ENCODE results near the gene SLC22A7.

SLC22A7 gene

DNA sequence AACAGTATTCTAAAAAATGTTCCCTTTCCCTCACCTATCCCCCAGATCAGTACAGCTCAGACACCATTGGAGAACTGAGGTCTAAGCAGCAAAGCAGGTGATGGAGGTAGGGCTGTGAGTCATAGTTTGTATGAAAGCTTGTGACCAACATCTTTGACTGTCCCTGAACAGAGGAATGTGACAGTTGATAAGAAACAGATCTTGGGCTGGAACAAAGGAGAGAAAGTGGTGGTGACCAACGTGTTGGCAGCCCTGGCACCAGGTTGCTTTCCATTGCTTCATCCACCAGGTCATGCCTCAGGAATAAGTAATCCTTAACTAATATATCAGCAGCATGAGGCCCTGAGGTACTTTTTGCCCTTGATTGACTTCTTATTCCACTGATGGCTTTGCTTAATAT, 30.5 kb downstream of the SLC22A7 start:
- H3K36me3 ChIP-seq (ENCODE audit: insufficient read depth, low read length) = no peaks in the 10 kb centered on the region
- no peak overlapping the region for H3K9ac ChIP-seq (ENCODE audit: low read depth, low read length, poor library complexity, severe bottlenecking)
- H3K79me2 ChIP-seq (ENCODE audit: insufficient read depth, low read length) = no peaks in the 10 kb centered on the region
- H3K4me1 ChIP-seq (ENCODE audit: insufficient read depth, low read length, poor library complexity, severe bottlenecking) = peaks cover 7% of the 10 kb centered on the region
- TF ChIP-seq, protein P1, sequence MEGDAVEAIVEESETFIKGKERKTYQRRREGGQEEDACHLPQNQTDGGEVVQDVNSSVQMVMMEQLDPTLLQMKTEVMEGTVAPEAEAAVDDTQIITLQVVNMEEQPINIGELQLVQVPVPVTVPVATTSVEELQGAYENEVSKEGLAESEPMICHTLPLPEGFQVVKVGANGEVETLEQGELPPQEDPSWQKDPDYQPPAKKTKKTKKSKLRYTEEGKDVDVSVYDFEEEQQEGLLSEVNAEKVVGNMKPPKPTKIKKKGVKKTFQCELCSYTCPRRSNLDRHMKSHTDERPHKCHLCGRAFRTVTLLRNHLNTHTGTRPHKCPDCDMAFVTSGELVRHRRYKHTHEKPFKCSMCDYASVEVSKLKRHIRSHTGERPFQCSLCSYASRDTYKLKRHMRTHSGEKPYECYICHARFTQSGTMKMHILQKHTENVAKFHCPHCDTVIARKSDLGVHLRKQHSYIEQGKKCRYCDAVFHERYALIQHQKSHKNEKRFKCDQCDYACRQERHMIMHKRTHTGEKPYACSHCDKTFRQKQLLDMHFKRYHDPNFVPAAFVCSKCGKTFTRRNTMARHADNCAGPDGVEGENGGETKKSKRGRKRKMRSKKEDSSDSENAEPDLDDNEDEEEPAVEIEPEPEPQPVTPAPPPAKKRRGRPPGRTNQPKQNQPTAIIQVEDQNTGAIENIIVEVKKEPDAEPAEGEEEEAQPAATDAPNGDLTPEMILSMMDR (conservative IDR thresholded peaks at IDR 0.05; ENCODE audit: low read length) = no peak
- no peak for TF ChIP-seq EZH2phosphoT487 (IDR thresholded peaks at IDR 0.05; ENCODE audit: borderline replicate concordance)
- H3K27me3 ChIP-seq (ENCODE audit: insufficient read depth, low read length, poor library complexity, severe bottlenecking) = no peaks in the 10 kb centered on the region
- H3K9me3 ChIP-seq (ENCODE audit: insufficient read depth, low read depth, low read length) = no peaks in the 10 kb centered on the region
- H4K20me1 ChIP-seq (ENCODE audit: insufficient read depth, low read length, poor library complexity, severe bottlenecking) = no peaks in the 10 kb centered on the region
- H3K9me2 ChIP-seq (replicated peaks; ENCODE audit: low read depth, low read length) = no peaks in the 10 kb centered on the region
- no peak overlapping the region for H3K4me2 ChIP-seq (ENCODE audit: low read depth, low read length, poor library complexity, severe bottlenecking)
- no peaks in the 10 kb centered on the region for H3F3A ChIP-seq (ENCODE audit: low read depth)
- no peak overlapping the region for H3K4me3 ChIP-seq (ENCODE audit: low read length, poor library complexity, severe bottlenecking)
- H2AFZ ChIP-seq (ENCODE audit: low read length) = no peak overlapping the region

DNA sequence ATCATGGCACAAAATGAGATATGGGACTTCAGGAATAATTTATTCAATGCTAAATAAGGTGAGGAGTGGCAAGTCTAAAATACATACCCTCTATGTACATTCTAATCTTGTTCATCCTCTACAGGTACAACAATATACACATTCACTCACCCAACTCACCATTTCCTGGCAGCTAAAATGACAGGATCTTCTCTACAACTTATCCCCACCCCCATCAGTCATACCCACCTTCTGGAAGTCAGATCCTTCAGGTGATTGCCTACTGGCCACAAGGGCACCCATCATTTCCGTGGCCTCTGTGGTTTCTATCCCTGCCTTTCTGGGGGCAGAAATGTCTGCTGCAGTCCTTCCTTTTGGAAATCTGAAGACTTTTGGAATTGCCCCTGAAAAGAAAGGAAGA, 33.4 kb downstream of the SLC22A7 start:
- Histone ChIP-seq H3K9ac (ENCODE audit: low read depth, low read length, poor library complexity, severe bottlenecking) (no peak overlapping the region), H3K9me3 (ENCODE audit: insufficient read depth, low read depth, low read length) (no peaks in the 10 kb centered on the region), H3F3A (ENCODE audit: low read depth) (no peaks in the 10 kb centered on the region), H3K4me3 (ENCODE audit: low read length, poor library complexity, severe bottlenecking) (no peak overlapping the region), H3K9me2 (replicated peaks; ENCODE audit: low read depth, low read length) (no peaks in the 10 kb centered on the region), H3K4me1 (ENCODE audit: insufficient read depth, low read length, poor library complexity, severe bottlenecking) (peaks cover 7% of the 10 kb centered on the region), H3K36me3 (ENCODE audit: insufficient read depth, low read length) (no peaks in the 10 kb centered on the region; the same call in 1 of the 2 replicates), H3K4me2 (ENCODE audit: low read depth, low read length, poor library complexity, severe bottlenecking) (no peak overlapping the region), H3K27me3 (ENCODE audit: insufficient read depth, low read length, poor library complexity, severe bottlenecking) (no peaks in the 10 kb centered on the region), H3K79me2 (ENCODE audit: insufficient read depth, low read length) (no peaks in the 10 kb centered on the region), H2AFZ (ENCODE audit: low read length) (no peak overlapping the region), H4K20me1 (ENCODE audit: insufficient read depth, low read length, poor library complexity, severe bottlenecking) (no peaks in the 10 kb centered on the region)
- TF ChIP-seq, protein P1 (conservative IDR thresholded peaks at IDR 0.05; ENCODE audit: low read length) = no peak
- no peak for TF ChIP-seq EZH2phosphoT487 (IDR thresholded peaks at IDR 0.05; ENCODE audit: borderline replicate concordance)

DNA sequence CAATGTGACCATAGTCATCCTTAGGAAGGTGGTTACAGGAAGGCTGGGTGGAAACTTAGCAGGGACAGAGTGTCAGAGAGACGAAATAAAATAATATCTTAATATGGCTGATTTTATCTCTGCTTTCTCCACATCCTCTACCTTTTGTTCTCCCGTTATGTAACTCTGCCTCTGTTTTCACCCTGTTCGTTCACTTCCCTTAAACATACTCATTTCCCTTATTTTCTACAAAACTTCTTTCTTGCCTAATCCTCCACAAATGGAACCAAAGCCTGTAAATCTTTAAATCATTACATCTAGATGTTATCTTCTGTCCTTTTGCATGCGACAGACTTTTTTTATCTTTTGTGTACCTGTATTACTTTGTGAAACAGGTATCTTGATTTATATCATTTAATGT, 33.8 kb downstream of the SLC22A7 start:
- Histone ChIP-seq H3K9me3 (ENCODE audit: insufficient read depth, low read depth, low read length) (no peaks in the 10 kb centered on the region), H3K79me2 (ENCODE audit: insufficient read depth, low read length) (no peaks in the 10 kb centered on the region), H3K4me3 (ENCODE audit: low read length, poor library complexity, severe bottlenecking) (no peak overlapping the region), H3K36me3 (ENCODE audit: insufficient read depth, low read length) (peaks cover under 1% of the 10 kb centered on the region; the same call in 1 of the 2 replicates), H3F3A (ENCODE audit: low read depth) (no peaks in the 10 kb centered on the region), H2AFZ (ENCODE audit: low read length) (no peak overlapping the region), H3K4me2 (ENCODE audit: low read depth, low read length, poor library complexity, severe bottlenecking) (no peak overlapping the region), H3K27me3 (ENCODE audit: insufficient read depth, low read length, poor library complexity, severe bottlenecking) (no peaks in the 10 kb centered on the region), H3K9ac (ENCODE audit: low read depth, low read length, poor library complexity, severe bottlenecking) (no peak overlapping the region), H4K20me1 (ENCODE audit: insufficient read depth, low read length, poor library complexity, severe bottlenecking) (no peaks in the 10 kb centered on the region), H3K4me1 (ENCODE audit: insufficient read depth, low read length, poor library complexity, severe bottlenecking) (peaks cover 7% of the 10 kb centered on the region), H3K9me2 (replicated peaks; ENCODE audit: low read depth, low read length) (no peaks in the 10 kb centered on the region)
- TF ChIP-seq, protein P1 (conservative IDR thresholded peaks at IDR 0.05; ENCODE audit: low read length) = no peak
- no peak for TF ChIP-seq EZH2phosphoT487 (IDR thresholded peaks at IDR 0.05; ENCODE audit: borderline replicate concordance)
